ENCODE data around the gene CYSTM1.
A peak's percentile ranks its signal among the peaks of the same experiment; 100 is the strongest.

Gene CYSTM1

GRCh38 chr5:140246378-140247122 is 71.6 kb downstream of the CYSTM1 start:
- POLR2A ChIA-PET, result interaction anchor here (0.7 to 8.9 kb wide), 3 partner anchors 100 to 444 kb away, joined by 3 to 130 read pairs (median 3); partner anchors contain the start of gene HBEGF
- H3K4me3 ChIP-seq (ENCODE audit: low read depth, low read length), result no peak overlapping the region
- peaks cover 10% of the 10 kb centered on the region for H3K4me1 ChIP-seq (ENCODE audit: control insufficient read depth, insufficient read depth, low read length)
- H3K36me3 ChIP-seq (ENCODE audit: control insufficient read depth in 2 of 2, insufficient read depth in 1 of 2, low read length in 2 of 2), result peaks cover 7 to 49% of the 10 kb centered on the region in 2 experiments
- H3K27ac ChIP-seq (ENCODE audit: extremely low read depth, low read depth, low read length), result peak overlapping the region; percentile 11; the same call in 1 of the 2 replicates
- TF ChIP-seq ZBTB44 (tag by site-specific recombination; IDR thresholded peaks at IDR 0.05), result no peak
- TF ChIP-seq YY2 (tag by site-specific recombination; IDR thresholded peaks at IDR 0.05), result no peak
- TF ChIP-seq ZBTB17 (tag by site-specific recombination; IDR thresholded peaks at IDR 0.05), result peak; percentile 51; the same call in 1 of the 2 replicates
- TF ChIP-seq ZNF623 (tag by site-specific recombination; IDR thresholded peaks at IDR 0.05), result no peak
- TF ChIP-seq ZNF114 (tag by site-specific recombination; IDR thresholded peaks at IDR 0.05), result no peak
- peak; percentile 97 for TF ChIP-seq SCRT2 (tag by site-specific recombination; IDR thresholded peaks at IDR 0.05)
- peak; percentile 96 for TF ChIP-seq ZNF600 (tag by site-specific recombination; IDR thresholded peaks at IDR 0.05)
- peak; percentile 56; the same call in 1 of the 2 replicates for TF ChIP-seq REST (tag by site-specific recombination; IDR thresholded peaks at IDR 0.05)
- peak; percentile 95 for TF ChIP-seq SCRT1 (tag by site-specific recombination; IDR thresholded peaks at IDR 0.05; ENCODE audit: borderline replicate concordance)
- CTCF ChIA-PET, result interaction anchor here (0.7 to 14.6 kb wide), 11 partner anchors 9 to 277 kb away, joined by 3 to 660 read pairs (median 5); partner anchors contain the start of genes HBEGF and SLC4A9
- no peaks in the 10 kb centered on the region for H3K9me3 ChIP-seq (ENCODE audit: control insufficient read depth, insufficient read depth, low read depth, low read length)

GRCh38 chr5:140248414-140248813 is 73.4 kb downstream of the CYSTM1 start:
- Histone ChIP-seq H3K9me3 (ENCODE audit: control insufficient read depth, insufficient read depth, low read depth, low read length) (no peaks in the 10 kb centered on the region), H3K4me1 (ENCODE audit: control insufficient read depth, insufficient read depth, low read length) (peaks cover 6% of the 10 kb centered on the region), H3K27ac (ENCODE audit: extremely low read depth, low read depth, low read length) (no peak overlapping the region), H3K36me3 (ENCODE audit: control insufficient read depth in 2 of 2, insufficient read depth in 1 of 2, low read length in 2 of 2) (peaks cover 7 to 48% of the 10 kb centered on the region in 2 experiments), H3K4me3 (ENCODE audit: low read depth, low read length) (no peak overlapping the region)
- ChIA-PET CTCF (interaction anchor here (0.6 to 14.6 kb wide), 3 partner anchors 9 to 110 kb away, joined by 3 to 660 read pairs (median 9); partner anchors contain the start of gene HBEGF), POLR2A (interaction anchor here (1.5 kb wide), 1 partner anchor 97 kb away, joined by 8 read pairs; the partner anchor contains the start of gene HBEGF)
- TF ChIP-seq ZFP69B (tag by site-specific recombination; IDR thresholded peaks at IDR 0.05), result no peak
- no peak for TF ChIP-seq PRDM2 (tag by site-specific recombination; IDR thresholded peaks at IDR 0.05; ENCODE audit: borderline replicate concordance)
- TF ChIP-seq ZNF366 (tag by site-specific recombination; conservative IDR thresholded peaks at IDR 0.05), result no peak
- no peak for TF ChIP-seq ZNF280C (tag by site-specific recombination; IDR thresholded peaks at IDR 0.05)
- no peak for TF ChIP-seq ZEB2 (tag by site-specific recombination; IDR thresholded peaks at IDR 0.05)
- TF ChIP-seq GLIS2 (tag by site-specific recombination; IDR thresholded peaks at IDR 0.05), result no peak
- TF ChIP-seq HOXC10 (CRISPR knock-in tag; IDR thresholded peaks at IDR 0.05), result no peak
- no peak for TF ChIP-seq ZNF157 (tag by site-specific recombination; IDR thresholded peaks at IDR 0.05)
- no peak for TF ChIP-seq ZNF521 (tag by site-specific recombination; IDR thresholded peaks at IDR 0.05)
- TF ChIP-seq ZNF626 (tag by site-specific recombination; IDR thresholded peaks at IDR 0.05), result no peak
- TF ChIP-seq ZNF768 (tag by site-specific recombination; IDR thresholded peaks at IDR 0.05), result no peak
- TF ChIP-seq ZNF302 (tag by site-specific recombination; IDR thresholded peaks at IDR 0.05; ENCODE audit: low read depth), result no peak
